A549 (cell line): ENCODE data around the gene SDHB. TPM values are rescaled to one million over a fixed set of nuclear protein-coding genes. Genes with fewer than 3 reads are reported as not detected.

Source experiments
- ATAC-seq, 2 experiments: fragments of 200-7000 bp in 1 of 2; fragments of >200 bp in 1 of 2; cut with Nextera tagmentation in 1 of 2; cut with Tn5 transposase in 1 of 2; 3 replicates each; pipeline versions ENCODE4 v1.8.0 to v1.9.1; 2018 to 2020; ENCODE audit warnings: mild to moderate bottlenecking in 1 of 2, moderate library complexity in 1 of 2
- CTCF ChIA-PET: fragments of 300-600 bp; sonication (Branson Sonifier 250); formaldehyde crosslinking; extraction: SDS; loops from one replicate; lab custom pipeline; 2021; ENCODE audit warnings: antibody characterized with exemption, inconsistent platforms; lab: Yijun Ruan, JAX
- POLR2A ChIA-PET: fragments of 350-600 bp; formaldehyde crosslinking; extraction: SDS; loops from one replicate; lab custom pipeline; 2021; ENCODE audit warnings: antibody characterized with exemption, inconsistent platforms; lab: Yijun Ruan, JAX
- DNase-seq, 2 experiments: peaks; one replicate each; pipeline versions ENCODE4 v3.0.0 to v3.0.0-alpha.2; 2011 to 2016; ENCODE audit warnings: low read depth in 1 of 2, low spot score in 1 of 2
- FAIRE-seq: peaks from 2 replicates; lab custom pipeline; 2011; peaks lifted over from hg19 to GRCh38; lab: Jason Lieb, UNC
- H3K27ac ChIP-seq, 2 experiments: fragments of >200 bp; sonication (Bioruptor Twin); formaldehyde crosslinking; 3 replicates each; pipeline ENCODE4 v1.5.1; 2016 to 2017
- H3K4me1 ChIP-seq: fragments of >200 bp; sonication (Bioruptor Twin); formaldehyde crosslinking; 3 replicates; pipeline ENCODE4 v1.6.1; 2016
- H3K4me2 ChIP-seq: fragments of >200 bp; sonication (Bioruptor Twin); formaldehyde crosslinking; 3 replicates; pipeline ENCODE4 v1.6.1; 2016
- H3K4me3 ChIP-seq: fragments of >200 bp; sonication (Bioruptor Twin); formaldehyde crosslinking; 3 replicates; pipeline ENCODE4 v1.5.1; 2016
- H3K9me3 ChIP-seq: fragments of >200 bp; sonication (Bioruptor Twin); formaldehyde crosslinking; 3 replicates; pipeline ENCODE4 v1.6.1; 2016
- BHLHE40 ChIP-seq: IDR thresholded peaks from 2 replicates; pipeline ENCODE4 v1.6.1; 2012; ENCODE audit warnings: low read depth, low read length, inconsistent platforms
- CBX2 ChIP-seq: fragments of 200-600 bp; sonication (generic); IDR thresholded peaks from 2 replicates; pipeline ENCODE4 v1.6.1; 2016; ENCODE audit warnings: low read depth, mild to moderate bottlenecking, borderline replicate concordance
- CHD4 ChIP-seq: fragments of 200-600 bp; sonication (generic); IDR thresholded peaks from 2 replicates; pipeline ENCODE4 v1.6.1; 2016; ENCODE audit warnings: antibody characterized with exemption, mild to moderate bottlenecking, borderline replicate concordance
- EHF ChIP-seq: fragments of 250-450 bp; sonication (Bioruptor Pico); IDR thresholded peaks from 2 replicates; pipeline ENCODE4 v1.5.0; 2020; ENCODE audit warnings: mild to moderate bottlenecking
- EHMT2 ChIP-seq: fragments of 200-600 bp; sonication (generic); IDR thresholded peaks from 2 replicates; pipeline ENCODE4 v1.6.1; 2016; ENCODE audit warnings: antibody characterized with exemption, low read depth, mild to moderate bottlenecking, moderate library complexity
- EP300 ChIP-seq, 2 experiments: fragments of >200 bp; sonication (Bioruptor Twin); formaldehyde crosslinking; IDR thresholded peaks; 2 replicates in 1 of 2; 3 replicates in 1 of 2; pipeline ENCODE4 v1.6.1; 2016 to 2017
- FOSB ChIP-seq: fragments of 250-450 bp; sonication (Bioruptor Pico); IDR thresholded peaks from 2 replicates; pipeline ENCODE4 v1.5.0; 2020; ENCODE audit warnings: mild to moderate bottlenecking, moderate library complexity
- FOSL2 ChIP-seq, 2 experiments: fragments of 450-650 bp in 1 of 2; fragments of >200 bp in 1 of 2; sonication (Bioruptor Twin) in 1 of 2; formaldehyde crosslinking; IDR thresholded peaks; 2 replicates each; pipeline versions ENCODE4 v1.5.0 to v1.6.1; 2016 to 2020; ENCODE audit warnings: mild to moderate bottlenecking in 1 of 2, moderate library complexity in 1 of 2
- FOXS1 ChIP-seq: fragments of 250-450 bp; sonication (Bioruptor Pico); IDR thresholded peaks from 2 replicates; pipeline ENCODE4 v1.5.0; 2020; ENCODE audit warnings: mild to moderate bottlenecking, moderate library complexity
- GATA3 ChIP-seq: IDR thresholded peaks from 2 replicates; pipeline ENCODE4 v1.6.1; 2012; ENCODE audit warnings: borderline replicate concordance
- HDAC2 ChIP-seq: fragments of 200-600 bp; sonication (generic); IDR thresholded peaks from 2 replicates; pipeline ENCODE4 v1.6.1; 2016
- HOXB5 ChIP-seq: fragments of 250-450 bp; sonication (Bioruptor Pico); IDR thresholded peaks from 2 replicates; pipeline ENCODE4 v1.5.0; 2020; ENCODE audit warnings: mild to moderate bottlenecking, moderate library complexity
- KDM1A ChIP-seq: fragments of 200-600 bp; sonication (generic); IDR thresholded peaks from 2 replicates; pipeline ENCODE4 v1.6.1; 2016; ENCODE audit warnings: low read depth, mild to moderate bottlenecking
- MAZ ChIP-seq: fragments of 150-350 bp; IDR thresholded peaks from 2 replicates; pipeline ENCODE4 v1.6.1; 2014; ENCODE audit warnings: antibody characterized with exemption, low read depth, low read length, borderline replicate concordance
- POLR2AphosphoS2 ChIP-seq: conservative IDR thresholded peaks from 2 replicates; pipeline ENCODE4 v1.6.1; 2012; ENCODE audit warnings: low read length, improper control_type of control experiment, inconsistent platforms
- RNF2 ChIP-seq: fragments of 200-600 bp; sonication (generic); IDR thresholded peaks from 2 replicates; pipeline ENCODE4 v1.6.1; 2016; ENCODE audit warnings: low read depth, mild to moderate bottlenecking, antibody characterized with exemption, moderate library complexity, borderline replicate concordance
- SREBF2 ChIP-seq: fragments of 450-650 bp; IDR thresholded peaks from 2 replicates; pipeline ENCODE4 v1.6.1; 2014; ENCODE audit warnings: mild to moderate bottlenecking, moderate library complexity
- TFCP2L1 ChIP-seq: fragments of 250-450 bp; sonication (Bioruptor Pico); IDR thresholded peaks from 2 replicates; pipeline ENCODE4 v1.5.0; 2021; ENCODE audit warnings: mild to moderate bottlenecking
- WGBS: methylation state at CpG from one replicate; pipeline ENCODE4 v1.1.6; 2017; ENCODE audit errors: missing lambda C conversion rate; 5-methylcytosine and 5-hydroxymethylcytosine counted together
- polyA plus RNA-seq, 4 experiments: library from polyadenylated mRNA; depleted of rRNA in 3 of 4; stranded (reverse); fragments of >200 nt; fragmentation: RNase III in 1 of 4; extraction: RNeasy Plus Mini Kit Qiagen cat#74134 plus additional on column Dnase treatment in 1 of 4; gene quantifications; 2 replicates in 3 of 4; 3 replicates in 1 of 4; pipeline ENCODE4 v1.2.3, GENCODE V29; 2011 to 2017
- TF ChIP-seq, protein P1 (sequence below): fragments of >200 bp; sonication (Bioruptor Twin); formaldehyde crosslinking; IDR thresholded peaks from 3 replicates; pipeline ENCODE4 v1.5.1; 2016
- TF ChIP-seq, protein P2 (sequence below): fragments of 150-350 bp; IDR thresholded peaks from 2 replicates; pipeline ENCODE4 v1.6.1; 2014; ENCODE audit warnings: low read depth, mild to moderate bottlenecking, low read length
- TF ChIP-seq, protein P3 (sequence below): fragments of 250-450 bp; sonication (Bioruptor Pico); IDR thresholded peaks from 2 replicates; pipeline ENCODE4 v1.5.0; 2021; ENCODE audit warnings: mild to moderate bottlenecking, moderate library complexity, borderline replicate concordance

Gene SDHB
- polyA plus RNA-seq, 2 of the 4 experiments (the other 2 are of a cell fraction), result 114 to 262 TPM

DNA sequence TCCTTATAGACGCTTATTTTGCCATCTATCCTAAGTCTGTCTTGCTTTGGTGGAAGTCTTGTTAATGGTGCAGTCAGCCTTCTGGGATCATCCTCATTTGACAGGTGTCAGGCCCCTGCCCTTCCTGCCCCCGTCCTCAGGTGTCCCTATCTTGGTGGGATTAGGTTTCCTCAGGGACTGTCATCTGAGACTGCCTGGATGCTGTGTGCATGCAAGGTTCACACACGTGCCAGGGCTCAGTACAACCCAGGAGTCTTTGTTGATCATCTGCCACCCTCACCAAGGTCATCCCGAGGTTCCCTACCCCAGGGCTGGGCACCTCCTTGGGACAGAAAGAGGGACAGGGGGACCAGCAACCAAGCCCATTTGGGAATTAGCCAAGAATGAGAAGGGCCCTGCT, 47.4 kb upstream of the SDHB start:
- H3K4me2 ChIP-seq, result no peak overlapping the region
- H3K4me3 ChIP-seq, result no peak overlapping the region
- WGBS, result 61% methylated on average over 4 of the region's 4 CpGs
- POLR2A ChIA-PET, result no interaction called here
- CTCF ChIA-PET, result no interaction called here
- H3K9me3 ChIP-seq, result no peaks in the 10 kb centered on the region
- TF ChIP-seq CHD4 (no peak), KDM1A (no peak), HOXB5 (CRISPR knock-in tag) (no peak), CBX2 (no peak)
- DNase-seq (no peak), ATAC-seq (no peak), FAIRE-seq (no peak)
- no peaks in the 10 kb centered on the region for H3K4me1 ChIP-seq
- no peak overlapping the region for H3K27ac ChIP-seq

DNA sequence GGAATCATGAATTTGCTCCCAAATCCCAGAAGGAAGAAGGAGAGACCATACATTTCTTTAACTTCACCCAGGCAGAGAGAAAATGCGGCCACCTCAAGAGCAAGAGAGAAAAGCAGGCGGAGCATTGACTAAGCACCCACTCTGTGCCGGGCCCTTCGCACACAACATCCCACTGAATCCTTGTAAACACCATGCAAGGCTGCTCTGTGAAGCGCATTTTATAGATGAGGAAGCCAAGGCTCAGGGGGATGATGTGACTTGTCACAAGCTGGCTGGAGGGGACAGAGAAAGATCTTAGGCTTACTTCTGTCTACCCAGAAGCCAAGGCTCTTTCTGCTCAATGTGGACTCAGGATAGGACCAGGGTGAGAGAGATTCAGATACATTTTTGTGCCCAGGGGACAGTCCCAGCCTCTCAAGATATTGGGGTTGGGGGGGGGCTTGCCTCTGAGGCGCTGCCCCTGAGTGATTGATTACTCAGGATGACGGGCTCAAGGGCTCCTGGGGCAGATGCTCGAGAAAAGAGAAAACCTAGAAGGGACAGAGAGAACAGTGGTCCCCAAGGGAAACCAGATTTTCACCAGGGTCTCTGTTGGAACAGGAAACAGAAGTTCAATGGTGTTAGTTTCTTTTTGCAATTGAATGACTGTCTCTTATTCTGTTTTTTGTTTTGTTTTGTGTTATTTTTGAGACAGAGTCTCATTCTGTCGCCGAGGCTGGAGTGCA, 45.9 kb upstream of the SDHB start:
- ATAC-seq (no peak), FAIRE-seq (no peak)
- H3K4me3 ChIP-seq, result no peak overlapping the region
- 88% methylated on average over 10 of the region's 10 CpGs for WGBS
- no peaks in the 10 kb centered on the region for H3K9me3 ChIP-seq
- H3K4me1 ChIP-seq, result no peaks in the 10 kb centered on the region
- no peak overlapping the region for H3K27ac ChIP-seq
- no peak overlapping the region for H3K4me2 ChIP-seq
- TF ChIP-seq FOSB, result no peak
- TF ChIP-seq RNF2, result no peak
- TF ChIP-seq, protein P1, sequence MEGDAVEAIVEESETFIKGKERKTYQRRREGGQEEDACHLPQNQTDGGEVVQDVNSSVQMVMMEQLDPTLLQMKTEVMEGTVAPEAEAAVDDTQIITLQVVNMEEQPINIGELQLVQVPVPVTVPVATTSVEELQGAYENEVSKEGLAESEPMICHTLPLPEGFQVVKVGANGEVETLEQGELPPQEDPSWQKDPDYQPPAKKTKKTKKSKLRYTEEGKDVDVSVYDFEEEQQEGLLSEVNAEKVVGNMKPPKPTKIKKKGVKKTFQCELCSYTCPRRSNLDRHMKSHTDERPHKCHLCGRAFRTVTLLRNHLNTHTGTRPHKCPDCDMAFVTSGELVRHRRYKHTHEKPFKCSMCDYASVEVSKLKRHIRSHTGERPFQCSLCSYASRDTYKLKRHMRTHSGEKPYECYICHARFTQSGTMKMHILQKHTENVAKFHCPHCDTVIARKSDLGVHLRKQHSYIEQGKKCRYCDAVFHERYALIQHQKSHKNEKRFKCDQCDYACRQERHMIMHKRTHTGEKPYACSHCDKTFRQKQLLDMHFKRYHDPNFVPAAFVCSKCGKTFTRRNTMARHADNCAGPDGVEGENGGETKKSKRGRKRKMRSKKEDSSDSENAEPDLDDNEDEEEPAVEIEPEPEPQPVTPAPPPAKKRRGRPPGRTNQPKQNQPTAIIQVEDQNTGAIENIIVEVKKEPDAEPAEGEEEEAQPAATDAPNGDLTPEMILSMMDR, result no peak
- TF ChIP-seq, all 56 proteins: peak for 0
- no peak for DNase-seq
- CTCF ChIA-PET, result interaction anchor here (1.0 kb wide), 1 partner anchor 26 kb away, joined by 3 read pairs; no protein-coding TSS in a partner anchor
- POLR2A ChIA-PET, result no interaction called here

DNA sequence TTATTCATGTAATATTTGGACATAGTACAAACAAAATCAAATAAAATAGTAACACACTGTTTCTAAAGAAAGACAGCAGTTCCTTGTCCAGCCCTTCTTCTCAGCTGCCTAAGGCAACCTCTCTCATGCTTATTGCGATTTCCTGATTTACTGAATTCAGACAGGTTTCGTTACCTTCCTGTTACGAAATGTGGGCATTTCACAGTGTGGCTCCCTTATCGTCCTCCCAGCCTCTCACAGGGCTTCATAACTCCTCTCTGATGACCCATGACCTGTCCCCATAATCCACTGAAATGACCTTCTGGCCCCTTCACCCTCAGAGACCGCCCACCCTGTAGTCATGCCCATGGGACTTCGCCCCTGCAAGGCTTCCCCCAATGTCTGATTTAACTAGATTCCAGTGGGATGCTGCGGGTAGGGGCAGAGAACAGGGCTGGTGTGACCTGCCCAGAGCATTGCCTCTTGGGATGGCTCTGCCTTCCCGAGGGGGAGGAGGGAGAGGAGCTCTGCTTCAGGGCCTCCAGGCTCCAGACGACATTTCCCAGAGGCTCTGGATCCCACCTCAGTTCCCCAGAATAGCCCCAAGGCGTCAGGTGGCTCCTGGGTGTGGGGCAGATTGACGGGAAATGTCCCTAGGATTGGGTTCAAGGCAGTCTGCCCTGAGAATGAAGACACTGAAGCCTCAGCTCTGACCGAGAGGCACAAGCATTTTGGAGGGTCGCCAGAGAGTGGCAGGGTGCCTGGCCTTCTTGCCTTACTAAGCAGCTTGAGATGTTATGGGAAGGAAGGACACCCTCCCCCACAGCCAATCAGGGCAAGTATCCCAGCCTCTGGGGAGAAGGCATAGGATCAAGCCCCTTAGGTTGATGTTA, 44.9 kb upstream of the SDHB start:
- no peak overlapping the region for H3K4me3 ChIP-seq
- H3K27ac ChIP-seq, result no peak overlapping the region
- no peak overlapping the region for H3K4me2 ChIP-seq
- ATAC-seq (no peak), FAIRE-seq (no peak), DNase-seq (no peak)
- 73% methylated on average over 8 of the region's 13 CpGs for WGBS
- no peaks in the 10 kb centered on the region for H3K4me1 ChIP-seq
- ChIA-PET POLR2A (no interaction called here), CTCF (interaction anchor here (1.0 kb wide), 1 partner anchor 27 kb away, joined by 3 read pairs; no protein-coding TSS in a partner anchor)
- H3K9me3 ChIP-seq, result no peaks in the 10 kb centered on the region
- TF ChIP-seq FOXS1 (CRISPR knock-in tag), result no peak
- no peak for TF ChIP-seq EHMT2
- no peak for TF ChIP-seq POLR2AphosphoS2
- TF ChIP-seq CHD4, result no peak
- no peak for TF ChIP-seq MAZ
- TF ChIP-seq BHLHE40, result no peak
- no peak for TF ChIP-seq EHF (CRISPR knock-in tag)
- no peak for TF ChIP-seq HDAC2
- no peak for TF ChIP-seq FOSL2 (IDR thresholded peaks at IDR 0.05)
- TF ChIP-seq FOSL2 (CRISPR knock-in tag; IDR thresholded peaks at IDR 0.05), result no peak
- TF ChIP-seq, protein P2, sequence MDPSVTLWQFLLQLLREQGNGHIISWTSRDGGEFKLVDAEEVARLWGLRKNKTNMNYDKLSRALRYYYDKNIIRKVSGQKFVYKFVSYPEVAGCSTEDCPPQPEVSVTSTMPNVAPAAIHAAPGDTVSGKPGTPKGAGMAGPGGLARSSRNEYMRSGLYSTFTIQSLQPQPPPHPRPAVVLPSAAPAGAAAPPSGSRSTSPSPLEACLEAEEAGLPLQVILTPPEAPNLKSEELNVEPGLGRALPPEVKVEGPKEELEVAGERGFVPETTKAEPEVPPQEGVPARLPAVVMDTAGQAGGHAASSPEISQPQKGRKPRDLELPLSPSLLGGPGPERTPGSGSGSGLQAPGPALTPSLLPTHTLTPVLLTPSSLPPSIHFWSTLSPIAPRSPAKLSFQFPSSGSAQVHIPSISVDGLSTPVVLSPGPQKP, result no peak
- TF ChIP-seq GATA3, result no peak
- no peak for TF ChIP-seq TFCP2L1 (CRISPR knock-in tag)
- TF ChIP-seq, protein P3, sequence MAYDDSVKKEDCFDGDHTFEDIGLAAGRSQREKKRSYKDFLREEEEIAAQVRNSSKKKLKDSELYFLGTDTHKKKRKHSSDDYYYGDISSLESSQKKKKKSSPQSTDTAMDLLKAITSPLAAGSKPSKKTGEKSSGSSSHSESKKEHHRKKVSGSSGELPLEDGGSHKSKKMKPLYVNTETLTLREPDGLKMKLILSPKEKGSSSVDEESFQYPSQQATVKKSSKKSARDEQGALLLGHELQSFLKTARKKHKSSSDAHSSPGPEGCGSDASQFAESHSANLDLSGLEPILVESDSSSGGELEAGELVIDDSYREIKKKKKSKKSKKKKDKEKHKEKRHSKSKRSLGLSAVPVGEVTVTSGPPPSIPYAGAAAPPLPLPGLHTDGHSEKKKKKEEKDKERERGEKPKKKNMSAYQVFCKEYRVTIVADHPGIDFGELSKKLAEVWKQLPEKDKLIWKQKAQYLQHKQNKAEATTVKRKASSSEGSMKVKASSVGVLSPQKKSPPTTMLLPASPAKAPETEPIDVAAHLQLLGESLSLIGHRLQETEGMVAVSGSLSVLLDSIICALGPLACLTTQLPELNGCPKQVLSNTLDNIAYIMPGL, result no peak
- no peak for TF ChIP-seq EP300 (IDR thresholded peaks at IDR 0.05)
- no peak for TF ChIP-seq SREBF2
